Keratinocyte (primary cell): ENCODE data around the gene SUFU. TPM values are rescaled to one million over a fixed set of nuclear protein-coding genes. Genes with fewer than 3 reads are reported as not detected.

Source experiments
- DNase-seq: peaks from one replicate; pipeline ENCODE4 v3.0.0-alpha.2; 2011; ENCODE audit warnings: low read depth, missing footprints, low spot score
- FAIRE-seq: peaks from 2 replicates; lab custom pipeline; 2011; peaks lifted over from hg19 to GRCh38; lab: Jason Lieb, UNC
- H2AFZ ChIP-seq: 2 replicates; pipeline ENCODE4 v1.6.0; 2012; ENCODE audit warnings: low read length, control low read depth, inconsistent platforms; ENCODE audit not compliant: control insufficient read depth
- H3K27ac ChIP-seq: 2 replicates; pipeline ENCODE4 v1.5.1; 2011; ENCODE audit warnings: low read length; ENCODE audit not compliant: control insufficient read depth, insufficient read depth
- H3K27me3 ChIP-seq: 3 replicates; pipeline ENCODE4 v1.6.0; 2011; ENCODE audit warnings: low read length; ENCODE audit not compliant: control insufficient read depth, insufficient read depth; ENCODE audit errors: extremely low read depth
- H3K36me3 ChIP-seq, 2 experiments: 2 replicates in 1 of 2; 3 replicates in 1 of 2; pipeline ENCODE4 v1.5.1; 2011; ENCODE audit warnings: low read length in 2 of 2, mild to moderate bottlenecking in 1 of 2; ENCODE audit not compliant: control insufficient read depth in 2 of 2, insufficient read depth in 2 of 2; ENCODE audit errors: extremely low read depth in 1 of 2
- H3K4me1 ChIP-seq: 3 replicates; pipeline ENCODE4 v1.5.1; 2011; ENCODE audit warnings: low read length; ENCODE audit not compliant: control insufficient read depth, insufficient read depth; ENCODE audit errors: extremely low read depth
- H3K4me2 ChIP-seq: 3 replicates; pipeline ENCODE4 v1.6.0; 2011; ENCODE audit warnings: low read depth, low read length; ENCODE audit not compliant: control insufficient read depth, insufficient read depth; ENCODE audit errors: extremely low read depth
- H3K4me3 ChIP-seq, 3 experiments: fragments of 200-600 bp in 1 of 3; sonication (generic) in 1 of 3; 2 replicates in 2 of 3; 3 replicates in 1 of 3; pipeline ENCODE4 v1.5.1; 2011 to 2016; ENCODE audit warnings: low read length in 3 of 3, mild to moderate bottlenecking in 3 of 3, control low read depth in 2 of 3, inconsistent platforms in 1 of 3, low read depth in 1 of 3, mixed read lengths in 1 of 3, mixed run types in 1 of 3, moderate library complexity in 1 of 3; ENCODE audit not compliant: control insufficient read depth in 2 of 3, insufficient read depth in 2 of 3; ENCODE audit errors: extremely low read depth in 1 of 3
- H3K79me2 ChIP-seq: 2 replicates; pipeline ENCODE4 v1.6.0; 2012; ENCODE audit warnings: low read length; ENCODE audit not compliant: control insufficient read depth, insufficient read depth
- H3K9ac ChIP-seq: 3 replicates; pipeline ENCODE4 v1.6.0; 2011; ENCODE audit warnings: low read length; ENCODE audit not compliant: control insufficient read depth, insufficient read depth; ENCODE audit errors: extremely low read depth
- H3K9me1 ChIP-seq: 3 replicates; pipeline ENCODE4 v1.6.0; 2011; ENCODE audit warnings: low read length; ENCODE audit not compliant: control insufficient read depth, insufficient read depth; ENCODE audit errors: extremely low read depth
- H3K9me3 ChIP-seq: 2 replicates; pipeline ENCODE4 v1.5.1; 2012; ENCODE audit warnings: low read depth, low read length; ENCODE audit not compliant: control insufficient read depth
- H4K20me1 ChIP-seq: 3 replicates; pipeline ENCODE4 v1.6.0; 2011; ENCODE audit warnings: low read length; ENCODE audit not compliant: control insufficient read depth, insufficient read depth; ENCODE audit errors: extremely low read depth
- CTCF ChIP-seq, 3 experiments: IDR thresholded peaks in 1 of 3; conservative IDR thresholded peaks in 1 of 3; optimal IDR thresholded peaks in 1 of 3; 2 replicates in 2 of 3; 3 replicates in 1 of 3; pipeline versions ENCODE3 to v1.5.1; 2011; ENCODE audit warnings: low read length in 3 of 3, mild to moderate bottlenecking in 3 of 3, moderate library complexity in 2 of 3, control low read depth in 1 of 3, inconsistent platforms in 1 of 3; ENCODE audit not compliant: insufficient read depth in 2 of 3; ENCODE audit errors: extremely low read depth in 1 of 3
- EZH2 ChIP-seq: IDR thresholded peaks from one replicate; pipeline ENCODE4 v1.6.1; 2012; ENCODE audit warnings: inconsistent platforms, mild to moderate bottlenecking, low read length, moderate library complexity
- dilution Hi-C: fragments of 300-500 bp; cut with MboI; formaldehyde crosslinking; loops from one replicate; pipeline ENCODE4 v1.7.0; 2020; ENCODE audit warnings: low sequenced_read_pairs; ENCODE audit not compliant: extremely low pct_ligation_motif_present
- polyA plus RNA-seq, 5 experiments: library from polyadenylated mRNA; depleted of rRNA in 3 of 5; stranded (reverse) in 3 of 5; stranded (forward) in 1 of 5; unstranded in 1 of 5; fragments of >200 nt; gene quantifications; 1 replicate in 1 of 5; 2 replicates in 3 of 5; 3 replicates in 1 of 5; pipeline versions ENCODE4 v1.2.1 to v1.2.3, GENCODE V29; 2011 to 2012; ENCODE audit warnings: missing spikeins in 2 of 5, low read depth in 1 of 5, low replicate concordance in 1 of 5

SUFU gene
- polyA plus RNA-seq, 1 donor (not counting 4 experiments of a cell fraction or from before 2014, with no cell fraction given), result 3.7 TPM

DNA sequence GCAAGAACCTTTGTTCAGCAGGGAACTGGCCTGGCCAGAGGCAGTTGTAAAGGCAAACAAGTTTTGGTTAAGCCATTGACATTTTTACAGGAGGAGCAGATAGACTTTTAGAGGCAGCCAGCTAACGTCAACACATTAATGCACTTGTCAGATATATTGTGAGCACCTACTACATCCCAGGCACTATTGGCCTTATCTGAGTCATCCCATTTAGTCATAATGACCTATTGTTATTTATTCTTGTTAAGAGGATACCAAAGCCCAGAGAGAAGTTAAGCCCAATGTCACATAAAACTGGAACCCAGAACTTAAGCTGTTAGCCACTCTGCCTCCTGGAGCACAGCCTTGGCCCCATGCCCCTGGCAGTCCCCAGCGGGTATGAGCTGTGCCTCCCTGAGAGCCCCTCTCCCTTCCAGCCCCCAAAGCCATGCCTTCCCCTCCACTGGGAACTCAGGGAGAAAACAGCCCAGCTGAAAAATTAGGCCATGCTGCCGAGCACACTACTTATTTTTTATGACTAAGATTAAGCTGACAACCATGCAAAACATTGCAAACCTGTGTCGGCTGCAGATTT lies 107.8 kb downstream of the SUFU start:
- no peaks in the 10 kb centered on the region for H3K27me3 ChIP-seq
- FAIRE-seq (no peak), DNase-seq (no peak)
- dilution Hi-C loops, result no loop called here
- no peak overlapping the region for H3K9ac ChIP-seq
- H3K4me2 ChIP-seq, result no peak overlapping the region
- peaks cover 6% of the 10 kb centered on the region for H3K4me1 ChIP-seq
- H3K79me2 ChIP-seq, result no peaks in the 10 kb centered on the region
- no peak overlapping the region for H2AFZ ChIP-seq
- H3K27ac ChIP-seq, result no peak overlapping the region
- no peaks in the 10 kb centered on the region for H4K20me1 ChIP-seq
- TF ChIP-seq EZH2 (no peak), CTCF (optimal IDR thresholded peaks at IDR 0.05 in 1 of 3, IDR thresholded peaks at IDR 0.05 in 1 of 3, conservative IDR thresholded peaks at IDR 0.05 in 1 of 3; ENCODE audit: extremely low read depth in 1 of 3, insufficient read depth in 2 of 3, low read length in 3 of 3) (no peak)
- H3K9me1 ChIP-seq, result no peaks in the 10 kb centered on the region
- H3K36me3 ChIP-seq, result peaks cover 4 to 7% of the 10 kb centered on the region in 2 experiments
- H3K9me3 ChIP-seq, result no peaks in the 10 kb centered on the region
- H3K4me3 ChIP-seq, result no peak overlapping the region

DNA sequence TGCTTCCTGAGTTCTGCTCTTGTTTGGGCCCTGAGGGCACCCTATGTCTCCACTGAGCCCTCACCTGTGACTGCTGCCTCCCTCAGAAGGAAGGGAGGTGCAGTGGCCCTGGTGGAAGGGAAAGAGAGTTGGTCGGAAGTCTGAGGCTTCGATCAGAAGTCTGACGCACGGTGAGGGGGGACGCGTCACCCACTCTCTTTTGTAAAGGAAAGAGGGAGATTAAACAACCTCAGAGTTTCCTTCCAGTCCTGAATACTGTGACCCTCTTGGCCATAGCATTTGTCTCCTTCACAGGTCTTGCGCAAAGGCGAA lies 109.1 kb downstream of the SUFU start:
- H3K4me1 ChIP-seq, result peaks cover 6% of the 10 kb centered on the region
- H2AFZ ChIP-seq, result no peak overlapping the region
- no peak overlapping the region for H3K27ac ChIP-seq
- no peak overlapping the region for H3K4me3 ChIP-seq
- H4K20me1 ChIP-seq, result no peaks in the 10 kb centered on the region
- H3K27me3 ChIP-seq, result no peaks in the 10 kb centered on the region
- no peak overlapping the region for H3K4me2 ChIP-seq
- FAIRE-seq (no peak), DNase-seq (no peak)
- no peaks in the 10 kb centered on the region for H3K9me3 ChIP-seq
- no peaks in the 10 kb centered on the region for H3K79me2 ChIP-seq
- no peak overlapping the region for H3K9ac ChIP-seq
- dilution Hi-C loops, result no loop called here
- TF ChIP-seq EZH2 (no peak), CTCF (optimal IDR thresholded peaks at IDR 0.05 in 1 of 3, IDR thresholded peaks at IDR 0.05 in 1 of 3, conservative IDR thresholded peaks at IDR 0.05 in 1 of 3; ENCODE audit: extremely low read depth in 1 of 3, insufficient read depth in 2 of 3, low read length in 3 of 3) (no peak)
- peaks cover 6 to 11% of the 10 kb centered on the region in 2 experiments for H3K36me3 ChIP-seq
- H3K9me1 ChIP-seq, result no peaks in the 10 kb centered on the region
